ENCODE measurements around the gene ZDHHC21.
"Not testable (repeated sequence)": the region's sequence is repeated elsewhere in the genome, so short reads cannot be mapped to it uniquely, and the experiment has no call there.

The ZDHHC21 gene

DNA sequence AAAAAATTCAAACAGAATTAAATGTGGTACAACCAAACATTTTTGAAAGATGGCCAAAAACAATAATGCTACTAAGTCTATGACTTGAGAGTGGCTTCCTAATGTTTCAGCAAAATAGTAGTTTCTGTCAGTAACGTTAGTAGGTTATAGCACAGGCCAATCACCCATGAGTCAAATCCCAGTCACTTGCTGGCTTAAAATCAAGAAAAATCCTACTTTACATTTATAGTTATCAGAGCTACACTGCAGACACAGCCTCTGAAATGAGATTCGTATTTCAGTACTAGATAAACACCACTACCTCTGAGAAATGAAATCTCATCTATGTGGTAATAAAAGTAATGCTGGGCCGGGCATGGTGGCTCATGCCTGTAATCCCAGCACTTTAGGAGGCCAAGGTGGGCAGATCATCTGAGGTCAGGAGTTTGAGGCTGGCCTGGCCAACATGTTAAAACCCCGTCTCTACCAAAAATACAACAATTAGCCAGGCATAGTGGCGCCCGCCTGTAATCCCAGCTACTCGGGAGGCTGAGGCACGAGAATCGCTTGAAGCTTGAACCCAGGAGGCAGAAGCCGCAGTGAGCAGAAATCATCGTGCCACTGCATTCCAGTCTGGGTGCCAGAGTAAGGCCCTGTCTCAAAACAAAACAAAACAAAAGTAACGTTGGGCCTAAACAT, 6.1 kb downstream of the ZDHHC21 start:
- H3K4me3 ChIP-seq (ENCODE audit: low read length) = no peak overlapping the region
- no peak for DNase-seq (ENCODE audit: low read depth, low spot score)

DNA sequence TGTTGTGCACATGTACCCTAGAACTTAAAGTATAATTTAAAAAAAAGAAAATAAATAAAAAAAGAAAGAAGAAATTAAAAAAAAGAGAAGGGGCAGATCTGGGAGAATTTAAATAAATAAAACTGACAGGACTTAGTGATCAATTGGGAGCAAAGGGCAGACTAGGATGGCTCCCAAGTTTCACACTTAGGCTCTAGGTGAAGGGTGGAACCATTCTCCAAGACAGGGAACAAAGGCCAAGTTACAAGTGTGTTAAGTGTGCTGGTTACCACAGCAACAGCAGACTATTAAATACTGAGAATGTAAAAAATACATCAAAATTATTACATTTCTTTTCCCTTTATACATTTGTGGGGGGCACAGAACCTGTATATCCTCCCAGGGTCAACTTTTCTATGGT, 7.1 kb downstream of the ZDHHC21 start:
- DNase-seq (ENCODE audit: low read depth, low spot score) = no peak
- H3K4me3 ChIP-seq (ENCODE audit: low read length) = no peak overlapping the region

DNA sequence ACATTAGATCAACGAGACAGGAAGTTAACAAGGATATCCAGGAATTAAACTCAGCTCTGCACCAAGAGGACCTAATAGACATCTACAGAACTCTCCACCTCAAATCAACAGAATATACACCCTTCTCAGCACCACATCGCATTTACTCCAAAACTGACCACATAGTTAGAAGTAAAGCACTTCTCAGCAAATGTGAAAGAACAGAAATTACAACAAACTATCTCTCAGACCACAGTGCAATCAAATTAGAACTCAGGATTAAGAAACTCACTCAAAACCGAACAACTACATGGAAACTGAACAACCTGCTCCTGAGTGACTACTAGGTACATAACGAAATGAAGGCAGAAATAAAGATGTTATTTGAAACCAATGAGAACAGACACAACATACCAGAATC, 10.6 kb downstream of the ZDHHC21 start:
- DNase-seq (ENCODE audit: low read depth, low spot score); H3K4me3 ChIP-seq (ENCODE audit: low read length): not testable (repeated sequence)

DNA sequence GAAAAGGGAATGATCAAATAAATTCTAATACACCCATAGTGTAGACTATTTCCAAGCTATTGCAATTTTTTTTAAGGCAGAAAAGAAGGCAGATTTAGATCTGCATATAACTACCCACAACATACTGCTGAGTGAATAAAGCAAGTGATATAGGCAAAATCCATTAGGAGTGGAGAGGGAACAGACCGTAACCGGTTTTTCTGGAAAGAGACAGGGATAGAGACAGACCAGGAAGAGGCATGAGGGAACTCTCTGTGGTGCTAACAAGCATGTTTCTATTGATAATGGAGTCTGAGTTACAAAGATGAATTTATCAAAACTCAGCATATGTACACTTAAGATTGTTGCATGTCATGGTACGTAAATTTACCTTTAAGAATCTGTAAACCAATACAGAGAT, 14.5 kb downstream of the ZDHHC21 start:
- no peak for DNase-seq (ENCODE audit: low read depth, low spot score)
- no peak overlapping the region for H3K4me3 ChIP-seq (ENCODE audit: low read length)

DNA sequence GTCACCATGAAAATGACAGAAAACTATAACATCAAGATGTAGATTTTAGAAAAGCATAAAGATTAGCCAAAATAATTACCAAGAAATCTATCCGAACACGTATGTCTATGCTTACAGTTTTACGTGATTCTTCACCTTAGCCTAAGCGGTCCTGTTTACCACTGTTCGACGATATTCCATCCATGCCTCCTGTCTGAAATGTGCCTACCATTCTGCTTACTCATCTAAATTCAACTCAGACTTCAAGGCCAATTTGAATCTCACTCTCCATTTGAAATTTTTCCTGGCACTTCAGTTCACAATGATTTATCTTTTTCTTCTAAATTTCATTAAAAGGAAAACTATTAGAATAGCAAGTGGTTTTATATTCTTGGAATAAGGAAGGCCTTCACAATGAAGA, 15.4 kb downstream of the ZDHHC21 start:
- DNase-seq (ENCODE audit: low read depth, low spot score) = no peak

DNA sequence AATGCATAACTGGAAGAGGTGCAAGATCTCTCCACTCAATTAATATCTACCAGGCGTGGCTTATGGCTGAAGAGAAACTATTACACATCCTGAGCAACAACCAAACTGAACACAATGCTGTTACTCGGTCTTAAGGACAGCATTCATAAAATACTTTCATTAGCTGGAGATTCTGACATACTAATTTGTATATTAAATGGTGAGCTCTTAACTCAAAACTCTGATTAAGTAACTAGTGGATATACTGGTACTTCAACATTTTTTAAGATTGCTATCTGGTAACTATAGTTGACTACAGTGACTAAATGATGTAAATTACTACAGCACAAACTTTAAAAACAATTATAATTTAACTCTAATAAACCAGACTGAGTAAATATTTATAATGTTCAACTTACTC, 15.8 kb downstream of the ZDHHC21 start:
- H3K4me3 ChIP-seq (ENCODE audit: low read length) = no peak overlapping the region
- no peak for DNase-seq (ENCODE audit: low read depth, low spot score)

More for the DNA sequence above, 15.4 kb downstream of the ZDHHC21 start:
- H3K4me3 ChIP-seq (ENCODE audit: low read length) = no peak overlapping the region

DNA sequence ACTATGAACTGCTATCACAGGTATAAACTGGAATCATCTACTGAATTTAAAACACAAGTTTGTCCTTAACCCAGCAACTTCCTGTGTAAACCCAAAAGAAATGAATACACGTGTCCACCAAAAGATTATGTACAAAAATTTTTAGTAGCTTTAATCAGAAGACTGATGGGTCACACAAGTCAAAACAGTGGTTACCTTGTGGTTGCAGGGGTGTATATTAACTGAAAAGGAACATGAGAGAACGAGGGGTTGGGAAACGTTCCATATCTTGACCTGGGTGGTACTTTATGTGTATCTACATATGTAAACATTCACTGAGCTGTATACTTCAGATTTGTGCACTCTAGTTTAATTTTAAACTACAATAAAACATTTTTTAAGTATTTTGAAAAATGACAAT, 18.6 kb downstream of the ZDHHC21 start:
- H3K4me3 ChIP-seq (ENCODE audit: low read length) = no peak overlapping the region
- DNase-seq (ENCODE audit: low read depth, low spot score) = no peak

DNA sequence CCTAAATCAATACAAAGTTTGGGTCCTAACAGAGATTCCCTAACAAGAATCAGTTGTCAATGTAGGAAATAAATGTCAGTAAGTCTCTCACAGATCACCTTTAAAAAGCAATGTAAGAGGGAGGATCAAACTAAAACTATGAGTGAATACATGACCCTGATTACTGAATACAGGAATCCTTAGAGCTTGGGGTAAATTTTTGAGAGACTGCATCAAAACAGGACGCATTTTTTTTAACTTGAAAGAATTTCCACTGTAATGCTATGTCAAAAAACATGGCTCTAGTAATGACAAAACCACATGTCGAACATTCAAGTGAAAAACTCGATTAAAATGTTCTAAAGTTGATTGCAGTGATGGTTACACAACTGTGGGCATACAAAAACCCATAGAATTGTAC, 21.9 kb downstream of the ZDHHC21 start:
- H3K4me3 ChIP-seq (ENCODE audit: low read length) = no peak overlapping the region
- no peak for DNase-seq (ENCODE audit: low read depth, low spot score)

DNA sequence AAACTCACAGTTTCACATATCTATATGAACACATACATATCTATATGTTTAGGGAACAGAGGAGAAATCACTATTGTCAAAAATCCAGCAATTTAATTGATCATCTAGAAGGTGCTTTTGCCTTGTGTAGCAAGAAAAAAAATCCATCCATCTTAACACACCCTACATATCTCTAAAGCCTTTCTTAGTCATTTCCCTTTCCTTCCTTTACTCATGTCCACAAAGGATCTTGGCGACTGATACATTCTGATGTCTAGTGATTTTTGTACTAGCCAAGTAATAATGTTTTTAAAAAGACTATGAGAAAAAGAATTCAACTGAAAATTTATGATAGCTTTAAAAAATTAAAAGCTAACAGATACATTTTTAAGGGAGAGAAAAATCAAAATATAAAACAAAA, 22.5 kb downstream of the ZDHHC21 start:
- no peak for DNase-seq (ENCODE audit: low read depth, low spot score)
- H3K4me3 ChIP-seq (ENCODE audit: low read length) = no peak overlapping the region

DNA sequence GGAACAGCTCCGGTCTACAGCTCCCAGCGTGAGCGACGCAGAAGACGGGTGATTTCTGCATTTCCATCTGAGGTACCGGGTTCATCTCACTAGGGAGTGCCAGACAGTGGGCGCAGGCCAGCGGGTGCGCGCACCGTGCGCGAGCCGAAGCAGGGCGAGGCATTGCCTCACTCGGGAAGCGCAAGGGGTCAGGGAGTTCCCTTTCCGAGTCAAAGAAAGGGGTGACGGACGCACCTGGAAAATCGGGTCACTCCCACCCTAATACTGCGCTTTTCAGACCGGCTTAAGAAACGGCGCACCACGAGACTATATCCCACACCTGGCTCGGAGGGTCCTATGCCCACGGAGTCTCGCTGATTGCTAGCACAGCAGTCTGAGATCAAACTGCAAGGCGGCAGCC, 29.2 kb downstream of the ZDHHC21 start:
- H3K4me3 ChIP-seq (ENCODE audit: low read length); DNase-seq (ENCODE audit: low read depth, low spot score): not testable (repeated sequence)

DNA sequence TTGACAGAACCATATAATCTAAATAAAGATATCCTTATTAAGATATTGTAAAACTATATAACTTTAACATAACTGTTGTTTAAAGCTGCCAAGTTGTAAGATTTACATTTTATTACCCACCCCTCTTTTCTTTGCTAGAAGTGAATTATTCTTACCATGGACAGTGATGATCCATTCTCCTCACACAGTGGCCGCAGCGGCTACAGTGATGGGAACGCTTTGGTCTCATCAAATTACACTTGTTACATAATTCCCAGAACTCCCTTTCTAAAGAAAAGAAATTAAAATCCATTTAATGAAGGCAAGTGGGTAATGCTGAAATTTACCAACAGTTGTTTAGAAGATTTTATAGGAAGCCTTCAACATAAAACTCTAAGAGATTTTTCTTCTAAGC, 31.2 kb downstream of the ZDHHC21 start:
- H3K4me3 ChIP-seq (ENCODE audit: low read length) = no peak overlapping the region
- DNase-seq (ENCODE audit: low read depth, low spot score) = no peak

DNA sequence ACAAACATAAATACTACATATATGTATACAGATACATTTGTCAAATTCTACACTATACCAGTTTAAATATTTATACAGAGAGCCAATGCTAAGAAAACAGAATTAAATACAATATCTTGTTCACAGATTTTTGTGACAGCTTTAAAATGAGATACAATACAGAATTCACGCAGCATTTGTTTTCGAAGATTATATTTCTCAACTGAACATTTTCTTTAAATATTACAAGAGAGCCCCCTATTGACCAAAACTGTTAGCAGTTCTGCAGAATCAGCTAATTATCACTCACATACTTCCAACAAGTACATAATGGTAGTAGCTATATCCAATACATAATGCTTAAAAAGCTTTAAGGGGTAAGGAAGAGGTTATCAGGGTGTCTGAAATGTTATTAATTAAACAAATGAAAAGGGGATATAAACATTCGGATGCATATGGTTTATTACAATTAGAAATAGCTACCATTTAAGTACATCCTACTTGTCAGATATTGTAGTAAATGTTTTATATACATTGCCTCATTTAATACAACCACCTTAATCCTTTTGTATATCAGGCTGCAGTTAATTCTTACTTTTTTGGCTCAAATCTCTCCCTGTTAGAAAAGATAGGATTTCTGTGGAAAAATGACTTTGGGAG, 31.7 kb downstream of the ZDHHC21 start:
- H3K4me3 ChIP-seq (ENCODE audit: low read length) = no peak overlapping the region
- peak; percentile 25 for DNase-seq (ENCODE audit: low read depth, low spot score)

DNA sequence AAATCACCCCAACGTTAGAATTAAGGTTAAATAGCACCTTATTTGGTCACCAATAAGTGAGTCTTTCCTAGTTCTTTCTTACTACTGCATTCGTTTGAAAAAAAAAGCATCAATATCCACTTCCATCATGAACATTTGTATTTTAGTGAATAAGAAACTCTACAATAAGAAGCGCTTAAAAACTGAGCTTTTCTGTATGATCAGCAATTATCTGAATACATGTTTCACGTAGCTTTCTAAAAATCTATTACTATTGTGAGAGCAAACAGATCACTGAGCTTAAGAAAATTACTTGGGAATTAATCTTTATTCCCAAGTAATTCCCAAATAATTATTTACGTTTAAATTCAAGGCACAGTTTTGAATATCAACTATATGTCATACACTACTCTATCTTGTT, 32.5 kb downstream of the ZDHHC21 start:
- no peak for DNase-seq (ENCODE audit: low read depth, low spot score)

DNA sequence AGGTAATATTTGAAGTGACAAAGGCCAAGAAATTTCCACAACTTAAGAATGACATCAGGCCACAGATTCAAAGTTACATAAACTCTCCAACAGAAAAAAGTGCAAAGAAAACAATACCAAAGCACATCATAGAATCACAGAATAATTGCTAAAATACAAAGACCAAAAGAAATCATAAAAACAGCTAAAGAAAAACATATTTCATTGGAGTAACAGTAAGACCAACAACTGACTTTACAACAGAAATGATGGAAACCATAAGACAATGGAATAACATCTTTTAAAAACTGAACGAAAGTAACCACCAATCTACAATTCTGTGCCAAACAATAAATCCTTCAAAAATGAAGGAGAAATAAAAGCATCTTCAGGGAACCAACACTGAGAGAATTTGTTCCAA, 38.3 kb downstream of the ZDHHC21 start:
- no peak for DNase-seq (ENCODE audit: low read depth, low spot score)
- no peak overlapping the region for H3K4me3 ChIP-seq (ENCODE audit: low read length)

More for the DNA sequence above, 32.5 kb downstream of the ZDHHC21 start:
- no peak overlapping the region for H3K4me3 ChIP-seq (ENCODE audit: low read length)

DNA sequence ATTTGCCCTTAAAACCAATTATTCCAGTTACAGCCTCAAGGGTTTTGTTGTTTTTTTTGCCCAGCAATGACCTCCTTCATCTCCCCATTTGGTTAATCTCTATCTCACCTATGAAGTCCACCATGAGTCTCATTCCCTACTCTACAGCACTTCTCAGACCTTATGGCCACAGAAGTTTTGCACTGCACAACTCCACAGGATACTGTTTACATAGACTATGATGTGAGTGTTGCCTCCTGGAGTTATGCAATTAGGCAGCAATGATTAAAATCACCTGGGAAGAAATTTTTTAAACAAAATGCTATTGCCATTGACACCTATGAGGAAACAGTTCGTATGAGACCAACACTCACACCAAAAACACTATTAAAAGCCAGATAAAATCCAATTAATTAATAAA, 39.7 kb downstream of the ZDHHC21 start:
- no peak overlapping the region for H3K4me3 ChIP-seq (ENCODE audit: low read length)
- DNase-seq (ENCODE audit: low read depth, low spot score) = no peak

DNA sequence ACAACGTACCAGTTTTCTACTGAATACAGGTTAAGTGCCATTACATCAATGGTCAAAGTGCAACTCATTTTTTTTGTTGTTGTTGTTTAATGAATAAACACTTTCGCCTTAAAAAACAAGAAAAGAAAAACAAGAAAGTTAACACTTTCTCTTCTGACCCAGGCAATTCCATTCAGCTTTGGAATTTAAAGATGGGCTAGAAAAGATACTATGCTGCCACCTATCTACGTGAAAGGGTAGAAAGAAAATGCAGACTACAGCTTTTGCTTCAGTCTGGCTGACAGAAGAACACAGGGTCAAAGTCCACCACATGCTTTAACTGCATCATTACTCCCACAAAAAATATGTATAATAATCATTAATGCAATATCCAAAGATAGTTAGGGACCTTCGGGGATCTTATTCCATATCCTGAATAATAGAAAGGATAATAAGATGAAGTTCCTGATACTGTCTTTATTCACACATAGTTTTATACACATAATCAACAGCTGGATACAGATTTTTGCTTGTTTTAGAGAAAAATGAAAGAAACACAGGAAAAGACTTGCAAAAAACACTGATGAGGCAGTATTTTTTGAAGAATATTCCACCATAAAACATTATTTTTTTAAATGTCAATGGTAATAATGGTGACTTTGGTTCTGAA, 40.4 kb downstream of the ZDHHC21 start:
- DNase-seq (ENCODE audit: low read depth, low spot score) = no peak
- no peak overlapping the region for H3K4me3 ChIP-seq (ENCODE audit: low read length)

DNA sequence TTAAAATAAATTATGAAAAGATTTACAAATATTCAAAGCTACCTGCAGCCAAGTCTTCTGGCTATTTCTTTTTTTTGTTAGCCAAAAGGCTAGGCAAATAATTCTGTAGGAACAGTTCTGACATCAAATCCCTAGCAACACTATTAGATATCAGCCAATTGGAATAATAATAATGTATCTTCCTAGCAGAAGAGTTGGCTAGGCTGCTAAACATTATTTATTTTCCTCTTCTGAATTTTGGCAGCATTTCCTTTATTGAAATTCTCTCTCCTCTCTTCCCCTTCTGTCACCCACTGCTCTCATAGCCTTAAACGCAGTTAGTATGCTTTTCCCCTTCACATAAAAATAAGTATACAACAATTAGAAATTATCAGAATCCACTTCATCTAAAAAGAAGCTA, 42.6 kb downstream of the ZDHHC21 start:
- no peak overlapping the region for H3K4me3 ChIP-seq (ENCODE audit: low read length)
- DNase-seq (ENCODE audit: low read depth, low spot score) = no peak

DNA sequence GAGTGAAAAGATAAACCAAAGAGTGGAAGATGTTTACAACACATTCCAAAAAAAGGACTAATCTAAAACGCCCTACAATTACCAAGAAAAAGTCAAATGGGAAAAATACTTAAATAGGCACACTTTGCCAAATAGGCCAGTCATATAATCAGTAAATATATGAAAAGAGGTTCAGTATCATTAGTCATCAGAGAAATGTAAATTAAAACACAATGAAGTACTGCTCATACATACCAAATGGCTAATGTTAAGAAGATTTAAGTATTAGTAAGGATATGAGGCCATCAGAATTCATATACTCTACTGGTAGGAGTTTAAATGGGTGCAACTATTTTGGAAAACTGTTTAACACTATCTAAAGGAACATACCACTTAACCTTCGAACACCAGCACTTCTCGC, 47.6 kb downstream of the ZDHHC21 start:
- H3K4me3 ChIP-seq (ENCODE audit: low read length) = no peak overlapping the region
- no peak for DNase-seq (ENCODE audit: low read depth, low spot score)

DNA sequence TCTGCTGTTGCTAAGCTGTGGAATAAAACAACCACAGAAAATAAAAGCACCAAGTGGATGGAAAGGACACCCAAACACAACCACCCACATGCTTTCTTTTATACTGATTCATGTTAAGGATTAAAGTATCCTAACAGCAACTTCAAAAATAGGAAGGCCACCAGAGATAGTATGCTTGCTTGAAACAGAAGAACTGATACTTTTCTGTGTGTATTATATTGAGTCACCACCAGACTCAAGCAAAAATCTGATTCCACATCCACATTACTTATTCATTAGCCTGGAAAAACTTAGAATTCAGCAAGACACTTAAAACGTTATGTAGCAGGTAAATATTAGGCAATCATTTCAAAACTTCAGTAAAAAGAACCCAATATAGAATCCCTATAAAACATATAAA, 52.3 kb downstream of the ZDHHC21 start:
- no peak for DNase-seq (ENCODE audit: low read depth, low spot score)
- no peak overlapping the region for H3K4me3 ChIP-seq (ENCODE audit: low read length)

DNA sequence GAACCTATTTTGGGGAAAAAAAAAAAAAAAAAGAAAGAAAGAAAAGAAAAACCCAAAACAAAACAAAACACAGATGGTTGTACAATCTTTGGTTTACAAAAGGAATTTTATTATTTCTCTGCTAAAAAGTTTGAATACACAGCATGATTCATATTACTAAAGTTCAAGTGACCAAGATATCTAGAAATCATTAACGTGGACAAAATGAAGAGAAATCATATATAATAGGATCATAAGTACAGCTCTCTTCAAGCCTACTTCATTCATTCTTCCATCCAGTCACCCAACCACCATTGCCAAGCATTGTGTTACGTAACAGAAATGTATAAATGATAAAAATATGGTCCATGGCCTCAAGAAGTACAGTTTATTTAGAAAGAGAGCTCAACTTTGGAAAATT, 52.9 kb downstream of the ZDHHC21 start:
- H3K4me3 ChIP-seq (ENCODE audit: low read length) = no peak overlapping the region
- no peak for DNase-seq (ENCODE audit: low read depth, low spot score)
